ENCODE measurements around the gene ELP5. TPM values are rescaled to one million over a fixed set of nuclear protein-coding genes. Genes with fewer than 3 reads are reported as not detected.
A peak's percentile ranks its signal among the peaks of the same experiment; 100 is the strongest.

Gene ELP5
- total RNA-seq, 2 donors from 2014 or later, result 28.1 to 70.7 TPM

GRCh38 chr17:7207120-7208001, 44.7 kb upstream of the ELP5 start:
- Histone ChIP-seq H3K9me3 (no peaks in the 10 kb centered on the region), H3K27me3 (no peaks in the 10 kb centered on the region), H3K4me1 (peaks cover 0 to 28% of the 10 kb centered on the region in 2 donors), H3K36me3 (peaks cover 14% of the 10 kb centered on the region), H3K4me3 (no peak overlapping the region), H3K27ac (no peak overlapping the region)
- DNase-seq (ENCODE audit: low spot score), result no peak
- TF ChIP-seq CTCF (IDR thresholded peaks at IDR 0.05), result no peak

GRCh38 chr17:7208027-7208571, 43.9 kb upstream of the ELP5 start:
- DNase-seq (ENCODE audit: low spot score), result no peak
- Histone ChIP-seq H3K36me3 (peaks cover 6% of the 10 kb centered on the region), H3K9me3 (no peaks in the 10 kb centered on the region), H3K4me1 (peaks cover 0 to 28% of the 10 kb centered on the region in 2 donors), H3K4me3 (no peak overlapping the region), H3K27me3 (no peaks in the 10 kb centered on the region), H3K27ac (no peak overlapping the region)
- TF ChIP-seq CTCF (IDR thresholded peaks at IDR 0.05), result no peak

DNA sequence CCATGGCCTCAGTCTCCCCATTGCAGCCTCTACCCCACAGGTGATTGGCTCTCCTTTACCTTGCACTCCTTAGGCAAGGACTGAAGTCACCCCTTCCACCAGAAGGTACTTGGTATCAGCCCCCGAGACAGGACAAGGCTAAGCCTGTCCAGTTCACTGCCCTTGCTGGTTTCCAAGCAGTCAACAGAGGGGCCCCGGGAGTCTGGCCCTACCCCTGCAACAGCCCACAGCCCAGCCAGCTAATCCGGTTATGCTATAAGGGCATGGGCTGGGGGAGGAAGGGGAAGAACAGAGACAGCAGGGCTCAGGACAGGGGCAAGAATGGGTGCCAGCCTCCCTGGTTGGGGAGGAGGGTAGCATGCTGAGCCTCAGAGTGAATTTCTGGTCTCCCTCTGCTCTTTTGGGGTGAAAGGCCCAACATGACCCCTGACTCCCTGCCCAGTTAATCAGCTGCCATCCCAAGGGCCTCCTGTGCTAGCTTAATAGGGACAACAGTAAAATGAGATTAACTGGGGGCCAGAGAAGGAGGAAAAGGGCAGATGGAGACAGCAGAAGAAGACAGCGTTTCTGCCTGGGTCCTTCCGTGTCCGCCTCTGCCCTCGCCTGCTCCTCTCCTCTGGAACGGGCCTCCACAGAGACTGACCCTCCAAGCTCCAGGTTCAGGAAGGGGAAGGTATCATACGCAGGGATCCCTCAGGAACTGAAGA, 43.1 kb upstream of the ELP5 start:
- Histone ChIP-seq H3K27ac (no peak overlapping the region), H3K4me3 (no peak overlapping the region), H3K4me1 (peaks cover 0 to 32% of the 10 kb centered on the region in 2 donors), H3K9me3 (no peaks in the 10 kb centered on the region), H3K36me3 (no peaks in the 10 kb centered on the region), H3K27me3 (no peaks in the 10 kb centered on the region)
- TF ChIP-seq CTCF (IDR thresholded peaks at IDR 0.05), result no peak
- no peak for DNase-seq (ENCODE audit: low spot score)

GRCh38 chr17:7211491-7212273, 40.3 kb upstream of the ELP5 start:
- H3K4me1 ChIP-seq, result peaks cover 0 to 43% of the 10 kb centered on the region in 2 donors
- no peaks in the 10 kb centered on the region for H3K9me3 ChIP-seq
- H3K4me3 ChIP-seq, result peak overlapping the region in 1 of 2 donors; percentile 26
- no peak overlapping the region for H3K27ac ChIP-seq
- TF ChIP-seq CTCF (IDR thresholded peaks at IDR 0.05), result no peak
- H3K27me3 ChIP-seq, result no peaks in the 10 kb centered on the region
- DNase-seq (ENCODE audit: low spot score), result no peak
- no peaks in the 10 kb centered on the region for H3K36me3 ChIP-seq

GRCh38 chr17:7213895-7214299, 38.1 kb upstream of the ELP5 start:
- Histone ChIP-seq H3K27ac (peak overlapping the region in 1 of 2 donors; percentile 78), H3K36me3 (no peaks in the 10 kb centered on the region), H3K9me3 (no peaks in the 10 kb centered on the region), H3K27me3 (no peaks in the 10 kb centered on the region), H3K4me1 (peaks cover 0 to 57% of the 10 kb centered on the region in 2 donors), H3K4me3 (peak overlapping the region; percentile 49 to 61)
- DNase-seq (ENCODE audit: low spot score), result peak; percentile 77
- TF ChIP-seq CTCF (IDR thresholded peaks at IDR 0.05), result peak in 1 of 2 donors; percentile 26

Measured in right atrium auricular region (tissue), 2 donors.